Upper lobe of left lung (tissue), 4 donors: ENCODE results near the gene MAP6.

Experiments
- CTCF ChIP-seq, 6 experiments: fragments of 450-650 bp in 4 of 6; fragments of 200-600 bp in 2 of 6; sonication (generic) in 2 of 6; IDR thresholded peaks; one replicate each; pipeline ENCODE4 v1.5.1; 2016 to 2019; ENCODE audit warnings: antibody characterized with exemption in 6 of 6
- EP300 ChIP-seq, 4 donors: sonication (generic); formaldehyde crosslinking; IDR thresholded peaks; one replicate each; pipeline ENCODE4 v1.5.1; 2017; ENCODE audit warnings: antibody characterized with exemption in 4 of 4, control low read depth in 2 of 4
- POLR2A ChIP-seq, 4 donors: fragments of 450-650 bp; IDR thresholded peaks; one replicate each; pipeline ENCODE4 v1.5.1; 2016 to 2017; ENCODE audit warnings: antibody characterized with exemption in 4 of 4, mild to moderate bottlenecking in 2 of 4
- POLR2AphosphoS5 ChIP-seq, 2 donors: sonication (generic); formaldehyde crosslinking; IDR thresholded peaks; one replicate each; pipeline ENCODE4 v1.5.1; 2017; ENCODE audit warnings: antibody characterized with exemption in 2 of 2

GRCh38 chr11:75556275-75556674 lies 112.6 kb downstream of the MAP6 start:
- no peak for TF ChIP-seq POLR2A (IDR thresholded peaks at IDR 0.05)
- TF ChIP-seq EP300 (IDR thresholded peaks at IDR 0.05) = no peak
- no peak for TF ChIP-seq CTCF (IDR thresholded peaks at IDR 0.05)
- no peak for TF ChIP-seq POLR2AphosphoS5 (IDR thresholded peaks at IDR 0.05)
